ENCODE data around the gene KPNB1.

- TF ChIP-seq CTCF (IDR thresholded peaks at IDR 0.05; ENCODE audit: insufficient read depth, low read length, poor library complexity, severe bottlenecking) (no peak), EZH2phosphoT487 (conservative IDR thresholded peaks at IDR 0.05; ENCODE audit: low read length) (no peak)
These were observed 40.4 kb downstream of the KPNB1 start for GRCh38 chr17:47690121-47690520.

Data from SU-DHL-6 (cell line).